Thoracic aorta (tissue), 2 donors: ENCODE results near the gene GPC5. TPM values are rescaled to one million over a fixed set of nuclear protein-coding genes. Genes with fewer than 3 reads are reported as not detected.

ENCODE experiments used
- ATAC-seq: fragments of 150-250 bp; one replicate; pipeline ENCODE4 v1.8.0; 2017; ENCODE audit warnings: low read depth; ENCODE audit not compliant: insufficient number of reproducible peaks, low FRiP score
- DNase-seq: peaks from one replicate; pipeline ENCODE4 v3.0.0-alpha.2; 2020; ENCODE audit warnings: low spot score
- H3K27ac ChIP-seq, 2 donors: fragments of 200-600 bp; sonication (generic); 1 replicate in 1 of 2; 2 replicates in 1 of 2; pipeline ENCODE4 v1.5.1; 2016; ENCODE audit warnings: mild to moderate bottlenecking in 2 of 2, moderate library complexity in 2 of 2
- H3K27me3 ChIP-seq: fragments of 200-600 bp; sonication (generic); replicated peaks from 2 replicates; pipeline ENCODE4 v1.6.0; 2016; ENCODE audit warnings: mild to moderate bottlenecking; ENCODE audit not compliant: insufficient read depth
- H3K36me3 ChIP-seq: fragments of 200-600 bp; sonication (generic); one replicate; pipeline ENCODE4 v1.5.1; 2016
- H3K4me1 ChIP-seq, 2 donors: fragments of 200-600 bp; sonication (generic); 1 replicate in 1 of 2; 2 replicates in 1 of 2; pipeline versions ENCODE4 v1.5.1 to v1.6.0; 2016; ENCODE audit warnings: low read depth in 2 of 2, mild to moderate bottlenecking in 1 of 2; ENCODE audit not compliant: control insufficient read depth in 1 of 2
- H3K4me3 ChIP-seq: fragments of 200-600 bp; sonication (generic); 2 replicates; pipeline ENCODE4 v1.5.1; 2016; ENCODE audit warnings: mild to moderate bottlenecking
- H3K9me3 ChIP-seq: fragments of 200-600 bp; sonication (generic); 2 replicates; pipeline ENCODE4 v1.5.1; 2016
- CTCF ChIP-seq: fragments of 200-600 bp; sonication (generic); IDR thresholded peaks from one replicate; pipeline ENCODE4 v1.5.1; 2019; ENCODE audit warnings: antibody characterized with exemption
- total RNA-seq, 2 donors: library from RNA; depleted of rRNA; stranded (reverse); fragments of >200 nt; gene quantifications; one replicate each; pipeline versions ENCODE4 v1.1.0 to v1.2.3, GENCODE V29; 2016

GPC5 gene
- total RNA-seq, 2 donors from 2014 or later = 3.3 TPM; not detected in 1

DNA sequence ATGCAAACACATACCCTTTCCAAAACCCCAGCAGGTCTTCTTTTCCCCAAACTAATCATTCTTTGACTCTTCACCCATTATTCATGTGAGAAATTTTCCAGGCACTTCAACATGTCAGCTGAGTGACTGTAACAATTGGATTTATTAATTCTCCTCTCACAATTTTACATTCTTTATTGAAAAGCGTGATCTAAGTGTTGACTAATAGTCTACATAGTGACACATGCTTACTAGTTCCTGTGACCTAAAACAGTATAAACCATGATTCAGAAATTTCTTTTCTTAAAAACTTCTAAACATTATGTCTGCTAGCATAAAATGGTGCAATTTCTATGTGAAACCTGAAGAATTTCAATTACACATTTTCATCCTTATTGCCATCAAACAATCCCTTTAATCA is 532.3 kb downstream of the GPC5 start:
- DNase-seq (no peak), ATAC-seq (no peak)
- Histone ChIP-seq H3K27ac (no peak overlapping the region), H3K27me3 (no peaks in the 10 kb centered on the region), H3K9me3 (no peaks in the 10 kb centered on the region), H3K4me1 (no peaks in the 10 kb centered on the region), H3K4me3 (no peak overlapping the region), H3K36me3 (no peaks in the 10 kb centered on the region)
- TF ChIP-seq CTCF = no peak

DNA sequence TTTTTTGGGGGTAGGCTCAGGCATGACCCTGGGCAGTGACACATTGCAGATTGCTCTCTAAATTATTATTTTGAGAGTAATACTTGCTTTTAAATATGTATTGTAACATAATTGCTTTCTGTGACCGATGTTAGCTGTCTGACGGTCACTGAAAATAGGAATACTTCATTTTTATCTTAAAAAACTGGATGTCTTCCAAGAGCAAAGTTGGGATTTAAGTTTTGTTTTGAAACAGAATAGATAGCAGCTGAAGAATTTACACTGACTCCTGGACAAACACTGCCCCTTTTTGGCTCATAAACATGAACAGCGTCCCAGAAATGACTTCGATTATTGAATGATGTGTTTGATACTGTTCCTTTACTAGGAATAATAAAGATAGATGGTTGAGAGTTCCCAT is 535.9 kb downstream of the GPC5 start:
- Histone ChIP-seq H3K27me3 (no peaks in the 10 kb centered on the region), H3K36me3 (no peaks in the 10 kb centered on the region), H3K27ac (no peak overlapping the region), H3K4me3 (no peak overlapping the region), H3K4me1 (no peaks in the 10 kb centered on the region), H3K9me3 (no peaks in the 10 kb centered on the region)
- ATAC-seq (no peak), DNase-seq (no peak)
- no peak for TF ChIP-seq CTCF

DNA sequence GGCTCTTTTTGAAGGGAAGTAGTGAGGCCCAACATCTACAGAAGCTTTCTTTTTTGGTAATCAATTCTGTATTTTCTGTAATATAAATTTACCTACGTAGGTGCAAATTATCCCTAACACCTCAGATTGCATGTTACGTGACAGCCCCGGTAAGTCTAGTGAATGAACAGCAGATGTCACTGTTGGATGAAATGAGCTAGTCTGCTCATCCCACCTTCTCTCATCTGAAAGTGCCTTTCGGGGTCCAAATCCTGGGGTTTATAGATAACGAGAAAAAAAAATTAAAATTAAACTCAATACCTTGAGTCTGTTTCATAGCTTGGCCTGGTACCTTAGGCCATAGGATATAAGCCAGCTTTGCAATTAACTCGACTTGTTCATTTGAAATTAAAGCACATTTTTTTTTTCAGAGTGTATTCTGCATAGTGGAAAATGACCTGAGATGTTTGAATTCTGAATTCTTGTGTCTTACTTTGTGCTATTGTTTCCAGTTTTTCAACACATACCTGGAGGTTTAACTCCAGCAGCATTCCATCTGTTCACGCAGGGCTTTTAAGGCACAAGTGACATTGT is 548.2 kb downstream of the GPC5 start:
- no peaks in the 10 kb centered on the region for H3K36me3 ChIP-seq
- TF ChIP-seq CTCF = no peak
- no peak for ATAC-seq
- H3K4me1 ChIP-seq = no peaks in the 10 kb centered on the region
- H3K27ac ChIP-seq = no peak overlapping the region
- H3K4me3 ChIP-seq = no peak overlapping the region
- no peak for DNase-seq
- H3K9me3 ChIP-seq = no peaks in the 10 kb centered on the region
- H3K27me3 ChIP-seq = no peaks in the 10 kb centered on the region

- ATAC-seq (no peak), DNase-seq (no peak)
- H3K27me3 ChIP-seq = no peaks in the 10 kb centered on the region
- no peak overlapping the region for H3K27ac ChIP-seq
- no peak for TF ChIP-seq CTCF
- no peaks in the 10 kb centered on the region for H3K9me3 ChIP-seq
- H3K36me3 ChIP-seq = no peaks in the 10 kb centered on the region
- no peaks in the 10 kb centered on the region for H3K4me1 ChIP-seq
- H3K4me3 ChIP-seq = no peak overlapping the region
Measured at GRCh38 chr13:91948736-91949135, 550.3 kb downstream of the GPC5 start.

DNA sequence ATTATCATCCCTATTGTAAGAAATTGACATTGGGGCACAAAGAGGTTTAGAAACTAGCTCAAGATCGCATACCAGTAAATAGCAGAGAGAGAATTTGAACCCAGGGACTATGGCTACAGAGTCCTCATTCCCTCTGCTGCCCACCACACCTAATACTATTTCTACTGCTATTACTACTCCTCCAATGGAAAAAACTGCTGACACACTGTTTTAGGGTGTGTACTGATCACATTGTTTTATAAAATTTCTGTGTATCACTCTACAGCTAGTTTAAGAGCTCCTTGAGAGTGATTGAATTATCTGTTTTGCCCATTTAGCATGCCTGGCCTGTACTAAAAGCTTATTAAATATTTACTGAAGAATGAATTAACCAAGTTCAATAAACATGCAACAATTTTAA is 552.4 kb downstream of the GPC5 start:
- no peak overlapping the region for H3K4me3 ChIP-seq
- ATAC-seq (no peak), DNase-seq (no peak)
- H3K27me3 ChIP-seq = peaks cover 3% of the 10 kb centered on the region
- no peaks in the 10 kb centered on the region for H3K36me3 ChIP-seq
- no peaks in the 10 kb centered on the region for H3K4me1 ChIP-seq
- H3K9me3 ChIP-seq = no peaks in the 10 kb centered on the region
- H3K27ac ChIP-seq = no peak overlapping the region
- no peak for TF ChIP-seq CTCF
